K562 (cell line): ENCODE results near the gene SRRM4. TPM values are rescaled to one million over a fixed set of nuclear protein-coding genes. Genes with fewer than 3 reads are reported as not detected.

Experiments
- ATAC-seq: fragments of 200-7000 bp; cut with Tn5 transposase; 3 replicates; pipeline ENCODE4 v1.9.1; 2020; ENCODE audit warnings: moderate library complexity
- BruUV-seq: library from RNA; stranded (reverse); fragments of 400-500 nt; replicated peaks from 2 replicates; lab custom pipeline; 2021; lab: Mats Ljungman, UMichigan
- CTCF ChIA-PET: fragments of 300-600 bp; formaldehyde crosslinking; extraction: SDS; loops from one replicate; lab custom pipeline; 2021; ENCODE audit warnings: low intra/inter-chr PET ratio; lab: Yijun Ruan, JAX
- POLR2A ChIA-PET: fragments of 300-600, 350-650 bp; sonication (Branson Sonifier 250); formaldehyde crosslinking; extraction: SDS; loops from one replicate; lab custom pipeline; 2021; ENCODE audit warnings: antibody characterized with exemption, inconsistent platforms; lab: Yijun Ruan, JAX
- DNase-seq, 4 experiments: peaks; one replicate each; pipeline versions ENCODE4 v3.0.0 to v3.0.0-alpha.2; 2011 to 2018; ENCODE audit warnings: low spot score in 3 of 4, mixed read lengths in 3 of 4; ENCODE audit errors: extremely low read depth in 1 of 4
- FAIRE-seq: peaks from 2 replicates; lab custom pipeline; 2011; peaks lifted over from hg19 to GRCh38; lab: Jason Lieb, UNC
- H2AFZ ChIP-seq: 2 replicates; pipeline ENCODE4 v1.6.0; 2011; ENCODE audit warnings: low read depth, low read length, control low read depth, inconsistent platforms
- H3K27ac ChIP-seq: fragments of 200-600 bp; 3 replicates; pipeline ENCODE4 v1.8.0; 2011; ENCODE audit warnings: low read depth, mild to moderate bottlenecking, control low read depth, inconsistent platforms, low read length, moderate library complexity, mixed read lengths; ENCODE audit errors: extremely low read depth
- H3K27me3 ChIP-seq, 2 experiments: fragments of 300-600 bp in 1 of 2; 2 replicates in 1 of 2; 3 replicates in 1 of 2; pipeline versions ENCODE4 v1.6.0 to v1.8.0; 2011; ENCODE audit warnings: inconsistent platforms in 2 of 2, low read length in 2 of 2, mild to moderate bottlenecking in 1 of 2, mixed read lengths in 1 of 2, moderate library complexity in 1 of 2; ENCODE audit not compliant: control insufficient read depth in 2 of 2, insufficient read depth in 2 of 2
- H3K36me3 ChIP-seq: fragments of 300-600 bp; 3 replicates; pipeline ENCODE4 v1.8.0; 2011; ENCODE audit warnings: mild to moderate bottlenecking, low read length, inconsistent platforms; ENCODE audit not compliant: control insufficient read depth, insufficient read depth
- H3K4me1 ChIP-seq, 2 experiments: fragments of 200-600 bp in 1 of 2; replicated peaks in 1 of 2; 2 replicates in 1 of 2; 3 replicates in 1 of 2; pipeline versions ENCODE4 v1.5.1 to v1.8.0; 2011; ENCODE audit warnings: inconsistent platforms in 2 of 2, low read length in 2 of 2, mild to moderate bottlenecking in 1 of 2, mixed read lengths in 1 of 2, moderate library complexity in 1 of 2; ENCODE audit not compliant: control insufficient read depth in 2 of 2, insufficient read depth in 2 of 2
- H3K4me2 ChIP-seq: 2 replicates; pipeline ENCODE4 v1.6.1; 2011; ENCODE audit warnings: low read length, control low read depth, inconsistent platforms, mixed read lengths; ENCODE audit not compliant: insufficient read depth
- H3K4me3 ChIP-seq: fragments of 200-600 bp; sonication (generic), shearing (Covaris generic); 2 replicates; pipeline ENCODE4 v1.5.1; 2016; ENCODE audit warnings: control low read depth, inconsistent platforms
- H3K79me2 ChIP-seq: fragments of 200-600 bp; 3 replicates; pipeline ENCODE4 v1.8.0; 2011; ENCODE audit warnings: low read length, inconsistent platforms; ENCODE audit not compliant: control insufficient read depth, insufficient read depth
- H3K9ac ChIP-seq, 2 experiments: 2 replicates each; pipeline versions ENCODE4 v1.6.0 to v1.6.1; 2011; ENCODE audit warnings: low read depth in 2 of 2, low read length in 2 of 2, control low read depth in 1 of 2, inconsistent platforms in 1 of 2, mild to moderate bottlenecking in 1 of 2, mixed read lengths in 1 of 2; ENCODE audit not compliant: insufficient read depth in 1 of 2
- H3K9me1 ChIP-seq: one replicate; pipeline ENCODE4 v1.6.0; 2011; ENCODE audit warnings: inconsistent platforms, mild to moderate bottlenecking, low read length, moderate library complexity; ENCODE audit not compliant: control insufficient read depth, insufficient read depth
- H3K9me3 ChIP-seq: replicated peaks from 2 replicates; pipeline ENCODE4 v1.5.1; 2011; ENCODE audit warnings: low read depth, low read length, inconsistent platforms; ENCODE audit not compliant: control insufficient read depth, insufficient read depth
- H4K20me1 ChIP-seq: replicated peaks from 2 replicates; pipeline ENCODE4 v1.6.1; 2011; ENCODE audit warnings: low read length, inconsistent platforms, mixed read lengths; ENCODE audit not compliant: control insufficient read depth, insufficient read depth
- CTCF ChIP-seq, 3 experiments: IDR thresholded peaks in 2 of 3; conservative IDR thresholded peaks in 1 of 3; 2 replicates each; pipeline ENCODE4 v1.5.1; 2011 to 2012; ENCODE audit warnings: low read length in 3 of 3, mild to moderate bottlenecking in 3 of 3, control low read depth in 2 of 3, improper control_type of control experiment in 1 of 3, inconsistent platforms in 1 of 3, low read depth in 1 of 3, mixed read lengths in 1 of 3, moderate library complexity in 1 of 3; ENCODE audit not compliant: insufficient read depth in 2 of 3
- MEIS2 ChIP-seq: fragments of 450-650 bp; IDR thresholded peaks from 2 replicates; pipeline ENCODE4 v1.6.1; 2014; ENCODE audit warnings: mild to moderate bottlenecking; ENCODE audit not compliant: partially characterized antibody
- RAD21 ChIP-seq, 2 experiments: fragments of 250-450 bp in 1 of 2; fragments of 450-650 bp in 1 of 2; sonication (Bioruptor Pico) in 1 of 2; formaldehyde crosslinking in 1 of 2; IDR thresholded peaks in 1 of 2; conservative IDR thresholded peaks in 1 of 2; 2 replicates each; pipeline versions ENCODE4 v1.4.0 to v1.8.0; 2020 to 2022; ENCODE audit warnings: mild to moderate bottlenecking in 2 of 2, moderate library complexity in 1 of 2
- SMC3 ChIP-seq: conservative IDR thresholded peaks from 2 replicates; pipeline ENCODE4 v1.6.1; 2011; ENCODE audit warnings: low read depth, low read length, improper control_type of control experiment; ENCODE audit not compliant: insufficient read depth
- YY1 ChIP-seq, 3 experiments: IDR thresholded peaks; 2 replicates each; pipeline ENCODE4 v1.6.1; 2011; ENCODE audit warnings: low read length in 2 of 3, mild to moderate bottlenecking in 2 of 3, moderate library complexity in 2 of 3, borderline replicate concordance in 1 of 3, control low read depth in 1 of 3, low read depth in 1 of 3; ENCODE audit not compliant: insufficient read depth in 3 of 3, insufficient replicate concordance in 2 of 3, control insufficient read depth in 1 of 3, insufficient read length in 1 of 3; ENCODE audit errors: extremely low read depth in 1 of 3
- WGBS: fragments of 100-300 bp; shearing (Covaris generic); methylation state at CpG from one replicate; pipeline ENCODE4 v1.1.6; 2016; ENCODE audit warnings: low coverage, mixed read lengths; ENCODE audit not compliant: insufficient coverage; ENCODE audit errors: missing lambda C conversion rate; 5-methylcytosine and 5-hydroxymethylcytosine counted together
- in situ Hi-C: fragments of 300-500 bp; cut with MboI; formaldehyde crosslinking; loops from 4 replicates; pipeline ENCODE4 v1.15.0; 2018; ENCODE audit warnings: inconsistent platforms, mixed read lengths
- intact Hi-C: fragments of 100-400 bp; cut with micrococcal nuclease; formaldehyde crosslinking; loops from 2 replicates; pipeline ENCODE4 v1.14.2; 2022
- polyA plus RNA-seq, 8 experiments: library from polyadenylated mRNA; depleted of rRNA in 4 of 8; stranded (reverse) in 5 of 8; unstranded in 3 of 8; fragments of >200 nt; fragmentation: Nextera tagmentation in 2 of 8; fragmentation: Illumina TruSeq in 1 of 8; extraction: Ambion mirVana in 2 of 8; extraction: Trizol in 1 of 8; gene quantifications; 2 replicates each; pipeline versions ENCODE4 v1.2.1 to v1.2.3, GENCODE V29; 2011 to 2014; ENCODE audit warnings: inconsistent platforms in 1 of 8, missing spikeins in 1 of 8
- total RNA-seq, 7 experiments: library from RNA; depleted of rRNA in 6 of 7; stranded (reverse); fragments of >200 nt in 6 of 7; fragmentation: Illumina TruSeq in 2 of 7; extraction: Trizol in 2 of 7; gene quantifications; 2 replicates each; pipeline versions ENCODE4 v1.2.1 to v1.2.3, GENCODE V29; 2011 to 2021; ENCODE audit warnings: low replicate concordance in 1 of 7

The SRRM4 gene
- total and polyA plus RNA-seq, 9 of the 15 experiments (the other 6 are each of a cell fraction or from before 2014, with no cell fraction given), result not detected

GRCh38 chr12:119036878-119037825 is 55.8 kb downstream of the SRRM4 start:
- no peaks in the 10 kb centered on the region for H3K79me2 ChIP-seq
- CTCF ChIA-PET, result interaction anchor here (1.2 kb wide), 2 partner anchors 601 to 1162 kb away, joined by 3 to 4 read pairs; no protein-coding TSS in a partner anchor
- whole genome bisulfite sequencing, result 1% methylated on average over 17 of the region's 17 CpGs

More at GRCh38 chr12:119036878-119037825, 55.8 kb downstream of the SRRM4 start:
- Histone ChIP-seq H3K9me1 (no peaks in the 10 kb centered on the region), H3K4me1 (no peaks in the 10 kb centered on the region), H3K9me3 (no peaks in the 10 kb centered on the region), H3K9ac (no peak overlapping the region), H2AFZ (no peak overlapping the region), H3K4me2 (no peak overlapping the region), H3K27me3 (no peaks in the 10 kb centered on the region; a peak in 1 of 5 replicates), H3K36me3 (no peaks in the 10 kb centered on the region), H4K20me1 (no peaks in the 10 kb centered on the region), H3K27ac (no peak overlapping the region), H3K4me3 (no peak overlapping the region)
- DNase-seq (peak; percentile 57 to 77 (median 68)), ATAC-seq (peak; percentile 59; the same call in 1 of the 3 replicates), FAIRE-seq (peak; percentile 91)
- TF ChIP-seq CTCF (IDR thresholded peaks at IDR 0.05 in 2 of 3, conservative IDR thresholded peaks at IDR 0.05 in 1 of 3; ENCODE audit: insufficient read depth in 2 of 3, low read depth in 1 of 3, low read length in 3 of 3) (peak; percentile 68 to 78 (median 72)), YY1 (IDR thresholded peaks at IDR 0.05; ENCODE audit: borderline replicate concordance in 1 of 3, control insufficient read depth in 1 of 3, extremely low read depth in 1 of 3, insufficient read depth in 3 of 3, insufficient read length in 1 of 3, insufficient replicate concordance in 2 of 3, low read depth in 1 of 3, low read length in 2 of 3) (peak in 1 of 3 experiments; percentile 51), MEIS2 (no peak), RAD21 (CRISPR knock-in tag; conservative IDR thresholded peaks at IDR 0.05 in 1 of 2, IDR thresholded peaks at IDR 0.05 in 1 of 2) (peak; percentile 23 to 55; a peak in 3 of 4 replicates), SMC3 (peak; percentile 42)
- POLR2A ChIA-PET, result interaction anchor here (0.6 to 1.0 kb wide), 3 partner anchors 13 to 28 kb away, joined by 3 to 4 read pairs (median 4); no protein-coding TSS in a partner anchor
- intact Hi-C loops, result loop anchor here (10.0 kb wide), 2 partner anchors 172 to 632 kb away; no protein-coding TSS in a partner anchor
- no TSS peak for BruUV-seq
- in situ Hi-C loops, result no loop called here
